Mucosa of descending colon (tissue), 3 donors: ENCODE results near the gene PHAX. TPM values are rescaled to one million over a fixed set of nuclear protein-coding genes. Genes with fewer than 3 reads are reported as not detected.

Source experiments
- ATAC-seq: fragments of 200-7000 bp; cut with Tn5 transposase; one replicate; pipeline ENCODE4 v1.9.1; 2020; ENCODE audit warnings: mild to moderate bottlenecking, moderate library complexity
- DNase-seq, 3 donors: peaks; one replicate each; pipeline ENCODE4 v3.0.0-alpha.2; 2020
- H3K36me3 ChIP-seq: fragments of 200-600 bp; one replicate; pipeline ENCODE4 v1.8.0; 2021; ENCODE audit warnings: low read depth, mild to moderate bottlenecking
- H3K4me1 ChIP-seq: fragments of 200-600 bp; one replicate; pipeline ENCODE4 v1.8.0; 2021; ENCODE audit warnings: low read depth, mild to moderate bottlenecking
- H3K4me3 ChIP-seq: fragments of 200-600 bp; one replicate; pipeline ENCODE4 v1.8.0; 2021; ENCODE audit warnings: mild to moderate bottlenecking
- H3K9me3 ChIP-seq: fragments of 200-600 bp; one replicate; pipeline ENCODE4 v1.8.0; 2021; ENCODE audit warnings: mild to moderate bottlenecking
- intact Hi-C, 2 donors: fragments of 100-400 bp; cut with DNase I in 1 of 2; cut with micrococcal nuclease in 1 of 2; formaldehyde crosslinking; loops; one replicate each; pipeline versions ENCODE4 v1.11.0 to v1.11.1; 2022; cut with DNase I, micrococcal nuclease
- total RNA-seq, 3 donors: library from RNA; stranded (reverse); fragmentation: NEBNext Ultra II Directional in 2 of 3; extraction: Animal tissue kit (Norgen Biotek cat#: 25700) in 2 of 3; gene quantifications; one replicate each; pipeline versions ENCODE4 v1.2.1 to v1.2.4, GENCODE V29; 2021 to 2023
- TF ChIP-seq, protein P1 (sequence below): fragments of 200-600 bp; IDR thresholded peaks from one replicate; pipeline ENCODE4 v1.8.0; 2022; ENCODE audit warnings: antibody characterized with exemption, mild to moderate bottlenecking
- donor health status: DM: no; HTN: no; CAD: no; lungs with moderate emphysema.
- donor health status: DM: no; HTN: no; CAD: no.
- donor health status: DM: no; HTN: yes; CAD: no.

PHAX gene
- total RNA-seq, 3 donors from 2014 or later, result 30.8 to 43.3 (median 34.0) TPM

DNA sequence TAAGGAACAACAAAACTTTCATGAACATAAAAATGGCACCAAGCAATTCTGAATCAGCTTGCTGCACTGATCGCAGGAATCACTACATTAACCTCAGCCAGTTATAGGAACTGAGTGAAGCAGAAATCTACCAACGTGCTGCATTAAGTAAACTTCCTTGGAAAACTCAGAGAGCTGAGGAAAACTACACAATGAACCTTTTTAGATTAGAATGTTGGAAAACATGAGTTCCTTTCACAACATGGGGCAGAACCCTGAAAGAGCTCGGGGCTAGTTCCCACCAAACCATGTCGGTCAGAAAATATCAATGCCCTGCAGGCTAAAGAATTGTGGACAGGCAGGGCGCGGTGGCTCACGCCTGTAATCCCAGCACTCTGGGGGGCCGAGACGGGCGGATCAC, 25.1 kb upstream of the PHAX start:
- Histone ChIP-seq H3K4me1 (no peaks in the 10 kb centered on the region), H3K9me3 (no peaks in the 10 kb centered on the region), H3K4me3 (no peak overlapping the region), H3K36me3 (no peaks in the 10 kb centered on the region)
- ATAC-seq (no peak), DNase-seq (no peak)
- TF ChIP-seq, protein P1, sequence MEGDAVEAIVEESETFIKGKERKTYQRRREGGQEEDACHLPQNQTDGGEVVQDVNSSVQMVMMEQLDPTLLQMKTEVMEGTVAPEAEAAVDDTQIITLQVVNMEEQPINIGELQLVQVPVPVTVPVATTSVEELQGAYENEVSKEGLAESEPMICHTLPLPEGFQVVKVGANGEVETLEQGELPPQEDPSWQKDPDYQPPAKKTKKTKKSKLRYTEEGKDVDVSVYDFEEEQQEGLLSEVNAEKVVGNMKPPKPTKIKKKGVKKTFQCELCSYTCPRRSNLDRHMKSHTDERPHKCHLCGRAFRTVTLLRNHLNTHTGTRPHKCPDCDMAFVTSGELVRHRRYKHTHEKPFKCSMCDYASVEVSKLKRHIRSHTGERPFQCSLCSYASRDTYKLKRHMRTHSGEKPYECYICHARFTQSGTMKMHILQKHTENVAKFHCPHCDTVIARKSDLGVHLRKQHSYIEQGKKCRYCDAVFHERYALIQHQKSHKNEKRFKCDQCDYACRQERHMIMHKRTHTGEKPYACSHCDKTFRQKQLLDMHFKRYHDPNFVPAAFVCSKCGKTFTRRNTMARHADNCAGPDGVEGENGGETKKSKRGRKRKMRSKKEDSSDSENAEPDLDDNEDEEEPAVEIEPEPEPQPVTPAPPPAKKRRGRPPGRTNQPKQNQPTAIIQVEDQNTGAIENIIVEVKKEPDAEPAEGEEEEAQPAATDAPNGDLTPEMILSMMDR, result no peak
- intact Hi-C loops, result no loop called here

GRCh38 chr5:126576974-126577373, 23.8 kb upstream of the PHAX start:
- Histone ChIP-seq H3K4me1 (no peaks in the 10 kb centered on the region), H3K4me3 (no peak overlapping the region), H3K36me3 (no peaks in the 10 kb centered on the region), H3K9me3 (no peaks in the 10 kb centered on the region)
- TF ChIP-seq, protein P1, result no peak
- no peak for DNase-seq
- ATAC-seq, result no peak
- intact Hi-C loops, result no loop called here

- Histone ChIP-seq H3K4me3 (no peak overlapping the region), H3K9me3 (no peaks in the 10 kb centered on the region), H3K4me1 (no peaks in the 10 kb centered on the region), H3K36me3 (no peaks in the 10 kb centered on the region)
- no peak for ATAC-seq
- TF ChIP-seq, protein P1, result no peak
- intact Hi-C loops, result no loop called here
- no peak for DNase-seq
These were observed 23.3 kb upstream of the PHAX start for GRCh38 chr5:126577415-126577814.

GRCh38 chr5:126579716-126580115, 21.0 kb upstream of the PHAX start:
- ATAC-seq, result no peak
- no peaks in the 10 kb centered on the region for H3K4me1 ChIP-seq
- H3K36me3 ChIP-seq, result no peaks in the 10 kb centered on the region
- no peak overlapping the region for H3K4me3 ChIP-seq
- no peaks in the 10 kb centered on the region for H3K9me3 ChIP-seq
- no peak for DNase-seq
- TF ChIP-seq, protein P1, result no peak
- intact Hi-C loops, result no loop called here

- TF ChIP-seq, protein P1, result no peak
- DNase-seq, result no peak
- intact Hi-C loops, result no loop called here
- no peak overlapping the region for H3K4me3 ChIP-seq
- no peaks in the 10 kb centered on the region for H3K4me1 ChIP-seq
- H3K9me3 ChIP-seq, result no peaks in the 10 kb centered on the region
- H3K36me3 ChIP-seq, result no peaks in the 10 kb centered on the region
- no peak for ATAC-seq
These were observed 17.0 kb upstream of the PHAX start for GRCh38 chr5:126583761-126584160.
